Transverse colon (tissue), 4 donors: Measurements from ENCODE around the gene PDE4DIP.
"Not testable (repeated sequence)": the region's sequence is repeated elsewhere in the genome, so short reads cannot be mapped to it uniquely, and the experiment has no call there.

Experiments
- EP300 ChIP-seq: sonication (generic); formaldehyde crosslinking; IDR thresholded peaks from one replicate; pipeline ENCODE4 v1.6.1; 2017; ENCODE audit warnings: antibody characterized with exemption, low read depth
- POLR2A ChIP-seq: fragments of 450-650 bp; IDR thresholded peaks from one replicate; pipeline ENCODE4 v1.6.1; 2016; ENCODE audit warnings: antibody characterized with exemption, mild to moderate bottlenecking, moderate library complexity
- POLR2AphosphoS5 ChIP-seq, 3 donors: sonication (generic); formaldehyde crosslinking; IDR thresholded peaks; one replicate each; pipeline ENCODE4 v1.6.1; 2016; ENCODE audit warnings: antibody characterized with exemption in 3 of 3
- TF ChIP-seq, protein P1 (sequence below), 5 experiments: fragments of 200-600 bp in 3 of 5; fragments of 450-650 bp in 2 of 5; sonication (generic) in 3 of 5; IDR thresholded peaks; 1 replicate in 2 of 5; 2 replicates in 3 of 5; pipeline ENCODE4 v1.5.1; 2016 to 2017; ENCODE audit warnings: antibody characterized with exemption in 5 of 5, inconsistent platforms in 3 of 5, mild to moderate bottlenecking in 2 of 5, moderate library complexity in 1 of 5

DNA sequence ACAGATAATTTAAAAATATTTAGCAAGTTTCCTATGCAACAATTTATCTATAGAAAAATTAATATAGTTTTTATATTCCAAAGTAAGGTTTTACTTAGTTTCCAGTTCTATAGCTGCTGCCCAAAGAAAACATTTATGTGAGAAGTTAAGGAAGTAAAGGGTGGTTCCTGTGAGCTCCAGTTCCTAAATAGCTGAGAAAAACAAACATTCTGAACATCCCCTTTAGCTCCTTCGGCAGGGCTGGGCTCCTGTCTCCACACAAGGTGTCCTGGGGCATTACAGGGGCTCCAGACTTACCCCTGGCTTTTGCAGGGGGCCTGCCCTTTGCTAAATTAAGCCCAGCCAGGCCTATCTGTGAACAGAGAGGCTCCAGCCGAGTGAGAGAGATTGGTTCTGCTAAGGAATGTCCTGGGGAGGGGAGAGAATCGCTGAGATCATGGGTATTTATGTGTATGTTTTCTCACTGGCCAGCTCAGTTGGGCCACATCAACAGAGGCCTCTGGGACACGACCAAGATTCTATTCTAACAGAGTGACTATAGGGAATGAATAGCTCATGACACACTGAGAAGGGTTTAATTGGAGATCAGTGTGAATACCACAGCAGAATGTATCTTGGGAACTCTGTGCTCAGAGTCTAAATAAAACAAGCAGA lies 72.6 kb downstream of the PDE4DIP start:
- TF ChIP-seq, protein P1, sequence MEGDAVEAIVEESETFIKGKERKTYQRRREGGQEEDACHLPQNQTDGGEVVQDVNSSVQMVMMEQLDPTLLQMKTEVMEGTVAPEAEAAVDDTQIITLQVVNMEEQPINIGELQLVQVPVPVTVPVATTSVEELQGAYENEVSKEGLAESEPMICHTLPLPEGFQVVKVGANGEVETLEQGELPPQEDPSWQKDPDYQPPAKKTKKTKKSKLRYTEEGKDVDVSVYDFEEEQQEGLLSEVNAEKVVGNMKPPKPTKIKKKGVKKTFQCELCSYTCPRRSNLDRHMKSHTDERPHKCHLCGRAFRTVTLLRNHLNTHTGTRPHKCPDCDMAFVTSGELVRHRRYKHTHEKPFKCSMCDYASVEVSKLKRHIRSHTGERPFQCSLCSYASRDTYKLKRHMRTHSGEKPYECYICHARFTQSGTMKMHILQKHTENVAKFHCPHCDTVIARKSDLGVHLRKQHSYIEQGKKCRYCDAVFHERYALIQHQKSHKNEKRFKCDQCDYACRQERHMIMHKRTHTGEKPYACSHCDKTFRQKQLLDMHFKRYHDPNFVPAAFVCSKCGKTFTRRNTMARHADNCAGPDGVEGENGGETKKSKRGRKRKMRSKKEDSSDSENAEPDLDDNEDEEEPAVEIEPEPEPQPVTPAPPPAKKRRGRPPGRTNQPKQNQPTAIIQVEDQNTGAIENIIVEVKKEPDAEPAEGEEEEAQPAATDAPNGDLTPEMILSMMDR (IDR thresholded peaks at IDR 0.05): not testable (repeated sequence)
- not testable (repeated sequence) for TF ChIP-seq EP300; POLR2A; POLR2AphosphoS5 (IDR thresholded peaks at IDR 0.05)
